Measurements from ENCODE around the gene PIGR.

DNA sequence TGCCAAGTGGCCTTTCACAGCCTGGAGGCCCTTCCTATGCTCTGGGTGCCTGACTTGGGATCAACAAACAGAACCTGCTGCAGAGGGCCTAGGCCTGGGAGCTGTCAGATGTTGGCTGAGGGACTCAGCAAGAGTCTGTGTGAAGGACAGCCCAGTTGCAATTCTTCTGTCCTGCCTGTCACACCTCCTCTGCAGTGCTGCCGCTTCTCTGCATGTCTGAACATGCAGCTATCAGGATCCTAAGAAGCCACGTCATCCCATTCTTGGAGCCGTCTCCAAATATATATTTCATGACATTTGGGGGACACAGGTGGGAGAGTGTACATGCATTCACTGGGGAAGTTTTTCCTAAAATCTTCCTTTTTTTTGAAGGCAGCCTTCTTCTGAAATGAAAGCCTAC, 15.4 kb upstream of the PIGR start:
- TF ChIP-seq, protein P1, sequence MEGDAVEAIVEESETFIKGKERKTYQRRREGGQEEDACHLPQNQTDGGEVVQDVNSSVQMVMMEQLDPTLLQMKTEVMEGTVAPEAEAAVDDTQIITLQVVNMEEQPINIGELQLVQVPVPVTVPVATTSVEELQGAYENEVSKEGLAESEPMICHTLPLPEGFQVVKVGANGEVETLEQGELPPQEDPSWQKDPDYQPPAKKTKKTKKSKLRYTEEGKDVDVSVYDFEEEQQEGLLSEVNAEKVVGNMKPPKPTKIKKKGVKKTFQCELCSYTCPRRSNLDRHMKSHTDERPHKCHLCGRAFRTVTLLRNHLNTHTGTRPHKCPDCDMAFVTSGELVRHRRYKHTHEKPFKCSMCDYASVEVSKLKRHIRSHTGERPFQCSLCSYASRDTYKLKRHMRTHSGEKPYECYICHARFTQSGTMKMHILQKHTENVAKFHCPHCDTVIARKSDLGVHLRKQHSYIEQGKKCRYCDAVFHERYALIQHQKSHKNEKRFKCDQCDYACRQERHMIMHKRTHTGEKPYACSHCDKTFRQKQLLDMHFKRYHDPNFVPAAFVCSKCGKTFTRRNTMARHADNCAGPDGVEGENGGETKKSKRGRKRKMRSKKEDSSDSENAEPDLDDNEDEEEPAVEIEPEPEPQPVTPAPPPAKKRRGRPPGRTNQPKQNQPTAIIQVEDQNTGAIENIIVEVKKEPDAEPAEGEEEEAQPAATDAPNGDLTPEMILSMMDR (IDR thresholded peaks at IDR 0.05; ENCODE audit: extremely low read depth in 1 of 2, insufficient read depth in 1 of 2, low read depth in 1 of 2, low read length in 2 of 2), result no peak
- TF ChIP-seq POLR2A (IDR thresholded peaks at IDR 0.05; ENCODE audit: low read depth, low read length) (no peak), JUN (IDR thresholded peaks at IDR 0.05; ENCODE audit: borderline replicate concordance, insufficient read depth, insufficient read length, low read depth) (no peak), POLR2AphosphoS5 (IDR thresholded peaks at IDR 0.05; ENCODE audit: insufficient read depth, low read depth, low read length) (no peak), MAX (IDR thresholded peaks at IDR 0.05; ENCODE audit: insufficient read depth, insufficient read length) (no peak), FOS (IDR thresholded peaks at IDR 0.05; ENCODE audit: borderline replicate concordance, insufficient read depth, low read length) (no peak), EZH2 (IDR thresholded peaks at IDR 0.05; ENCODE audit: borderline replicate concordance, low read depth, low read length, severe bottlenecking) (no peak)

All from endothelial cell of umbilical vein (primary cell).